ENCODE measurements around the gene RSF1.

DNA sequence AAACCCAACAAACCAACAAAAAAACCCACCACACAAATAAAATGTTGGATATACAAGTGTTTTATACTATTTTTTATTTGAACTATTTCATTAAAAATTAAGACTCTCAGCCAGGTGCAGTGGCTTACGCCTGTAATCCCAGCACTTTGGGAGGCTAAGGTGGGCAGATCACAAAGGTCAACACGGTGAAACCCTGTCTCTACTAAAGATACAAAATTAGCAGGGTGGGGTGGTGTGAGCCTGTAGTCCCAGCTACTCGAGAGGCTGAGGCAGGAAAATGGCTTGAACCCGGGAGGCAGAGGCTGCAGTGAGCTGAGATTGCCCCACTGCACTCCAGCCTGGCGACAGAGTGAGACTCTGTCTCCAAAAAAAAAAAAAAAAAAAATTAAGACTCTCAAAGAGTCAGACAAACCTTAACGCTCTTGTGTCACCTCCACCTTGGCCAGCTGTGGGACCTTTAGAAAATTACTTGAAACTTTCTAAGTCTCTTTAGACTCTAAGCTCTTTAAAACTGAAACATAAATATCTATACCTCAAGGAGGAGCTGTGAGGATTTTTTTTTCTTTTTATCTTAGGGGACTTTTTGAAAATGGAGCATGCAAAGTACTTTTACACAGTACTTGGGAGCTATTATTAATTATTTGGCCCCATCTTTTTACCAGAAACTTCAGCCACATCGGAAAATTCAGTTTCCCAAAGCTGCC, 114.5 kb downstream of the RSF1 start:
- TF ChIP-seq, protein P1, sequence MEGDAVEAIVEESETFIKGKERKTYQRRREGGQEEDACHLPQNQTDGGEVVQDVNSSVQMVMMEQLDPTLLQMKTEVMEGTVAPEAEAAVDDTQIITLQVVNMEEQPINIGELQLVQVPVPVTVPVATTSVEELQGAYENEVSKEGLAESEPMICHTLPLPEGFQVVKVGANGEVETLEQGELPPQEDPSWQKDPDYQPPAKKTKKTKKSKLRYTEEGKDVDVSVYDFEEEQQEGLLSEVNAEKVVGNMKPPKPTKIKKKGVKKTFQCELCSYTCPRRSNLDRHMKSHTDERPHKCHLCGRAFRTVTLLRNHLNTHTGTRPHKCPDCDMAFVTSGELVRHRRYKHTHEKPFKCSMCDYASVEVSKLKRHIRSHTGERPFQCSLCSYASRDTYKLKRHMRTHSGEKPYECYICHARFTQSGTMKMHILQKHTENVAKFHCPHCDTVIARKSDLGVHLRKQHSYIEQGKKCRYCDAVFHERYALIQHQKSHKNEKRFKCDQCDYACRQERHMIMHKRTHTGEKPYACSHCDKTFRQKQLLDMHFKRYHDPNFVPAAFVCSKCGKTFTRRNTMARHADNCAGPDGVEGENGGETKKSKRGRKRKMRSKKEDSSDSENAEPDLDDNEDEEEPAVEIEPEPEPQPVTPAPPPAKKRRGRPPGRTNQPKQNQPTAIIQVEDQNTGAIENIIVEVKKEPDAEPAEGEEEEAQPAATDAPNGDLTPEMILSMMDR (IDR thresholded peaks at IDR 0.05): no peak
- TF ChIP-seq EZH2 (IDR thresholded peaks at IDR 0.05; ENCODE audit: borderline replicate concordance, insufficient read depth, low read depth, low read length, poor library complexity, severe bottlenecking): no peak

All from B cell (primary cell).